Ovary (tissue), 3 donors: ENCODE measurements around the gene IRF3.

Source experiments
- EP300 ChIP-seq: sonication (generic); formaldehyde crosslinking; IDR thresholded peaks from one replicate; pipeline ENCODE4 v1.6.1; 2017; ENCODE audit warnings: antibody characterized with exemption
- POLR2A ChIP-seq: fragments of 450-650 bp; IDR thresholded peaks from one replicate; pipeline ENCODE4 v1.6.1; 2017; ENCODE audit warnings: antibody characterized with exemption, mild to moderate bottlenecking, moderate library complexity
- TF ChIP-seq, protein P1 (sequence below), 3 donors: fragments of 450-650 bp in 2 of 3; fragments of 200-600 bp in 1 of 3; IDR thresholded peaks; one replicate each; pipeline versions ENCODE4 v1.5.1 to v1.8.0; 2016 to 2022; ENCODE audit warnings: antibody characterized with exemption in 3 of 3, mild to moderate bottlenecking in 1 of 3
- donor health status: DM: no; HTN: no; CAD: no.

DNA sequence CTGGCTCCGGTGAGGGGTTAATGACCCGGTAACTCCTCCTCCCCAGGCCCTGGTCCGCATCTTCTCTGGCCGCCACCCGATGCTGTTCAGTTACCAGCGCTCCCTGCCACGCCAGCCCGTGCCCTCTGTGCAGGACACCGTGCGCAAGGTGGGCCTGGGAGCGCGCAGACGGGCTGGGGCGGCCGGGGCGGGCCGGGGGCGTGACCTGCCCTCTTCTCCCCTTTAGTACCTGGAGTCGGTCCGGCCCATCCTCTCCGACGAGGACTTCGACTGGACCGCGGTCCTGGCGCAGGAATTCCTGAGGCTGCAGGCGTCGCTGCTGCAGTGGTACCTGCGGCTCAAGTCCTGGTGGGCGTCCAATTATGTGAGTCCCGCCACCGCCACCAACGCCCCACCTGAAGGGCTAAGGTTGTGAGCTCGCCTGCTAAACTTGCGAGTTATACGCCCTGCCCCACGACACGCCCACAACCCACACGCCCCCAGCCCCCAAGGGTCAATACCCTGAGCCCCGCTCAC is 35.7 kb upstream of the IRF3 start:
- TF ChIP-seq, protein P1, sequence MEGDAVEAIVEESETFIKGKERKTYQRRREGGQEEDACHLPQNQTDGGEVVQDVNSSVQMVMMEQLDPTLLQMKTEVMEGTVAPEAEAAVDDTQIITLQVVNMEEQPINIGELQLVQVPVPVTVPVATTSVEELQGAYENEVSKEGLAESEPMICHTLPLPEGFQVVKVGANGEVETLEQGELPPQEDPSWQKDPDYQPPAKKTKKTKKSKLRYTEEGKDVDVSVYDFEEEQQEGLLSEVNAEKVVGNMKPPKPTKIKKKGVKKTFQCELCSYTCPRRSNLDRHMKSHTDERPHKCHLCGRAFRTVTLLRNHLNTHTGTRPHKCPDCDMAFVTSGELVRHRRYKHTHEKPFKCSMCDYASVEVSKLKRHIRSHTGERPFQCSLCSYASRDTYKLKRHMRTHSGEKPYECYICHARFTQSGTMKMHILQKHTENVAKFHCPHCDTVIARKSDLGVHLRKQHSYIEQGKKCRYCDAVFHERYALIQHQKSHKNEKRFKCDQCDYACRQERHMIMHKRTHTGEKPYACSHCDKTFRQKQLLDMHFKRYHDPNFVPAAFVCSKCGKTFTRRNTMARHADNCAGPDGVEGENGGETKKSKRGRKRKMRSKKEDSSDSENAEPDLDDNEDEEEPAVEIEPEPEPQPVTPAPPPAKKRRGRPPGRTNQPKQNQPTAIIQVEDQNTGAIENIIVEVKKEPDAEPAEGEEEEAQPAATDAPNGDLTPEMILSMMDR (IDR thresholded peaks at IDR 0.05), result no peak
- TF ChIP-seq POLR2A (no peak), EP300 (no peak)
